NT2/D1 (cell line): ENCODE measurements around the gene PHF23.
A peak's percentile ranks its signal among the peaks of the same experiment; 100 is the strongest.

Experiments
- DNase-seq: peaks from one replicate; pipeline ENCODE4 v3.0.0-alpha.2; 2011; ENCODE audit warnings: low read depth, low spot score
- H3K27me3 ChIP-seq: 2 replicates; pipeline ENCODE4 v1.6.0; 2011; ENCODE audit warnings: mild to moderate bottlenecking; ENCODE audit not compliant: insufficient read length, insufficient read depth
- H3K36me3 ChIP-seq: 2 replicates; pipeline ENCODE4 v1.6.1; 2011; ENCODE audit warnings: mild to moderate bottlenecking, low read length, mixed read lengths; ENCODE audit not compliant: insufficient read depth, insufficient read length
- H3K4me1 ChIP-seq: 2 replicates; pipeline ENCODE4 v1.5.1; 2011; ENCODE audit not compliant: insufficient read depth, insufficient read length
- H3K4me3 ChIP-seq: 2 replicates; pipeline ENCODE4 v1.5.1; 2011; ENCODE audit warnings: low read depth; ENCODE audit not compliant: insufficient read length
- H3K9ac ChIP-seq: 2 replicates; pipeline ENCODE4 v1.6.0; 2011; ENCODE audit warnings: low read depth; ENCODE audit not compliant: insufficient read length
- H3K9me3 ChIP-seq: 2 replicates; pipeline ENCODE4 v1.5.1; 2011; ENCODE audit warnings: mild to moderate bottlenecking, low read length; ENCODE audit not compliant: insufficient read depth
- SUZ12 ChIP-seq: IDR thresholded peaks from 2 replicates; pipeline ENCODE4 v1.6.1; 2011; ENCODE audit not compliant: insufficient read length, insufficient read depth; ENCODE audit errors: extremely low read depth
- YY1 ChIP-seq: IDR thresholded peaks from 2 replicates; pipeline ENCODE4 v1.6.1; 2011; ENCODE audit not compliant: insufficient read length, insufficient read depth
- ZNF274 ChIP-seq: IDR thresholded peaks from 2 replicates; pipeline ENCODE4 v1.6.1; 2011; ENCODE audit warnings: mild to moderate bottlenecking, low read depth, low read length

Gene PHF23

GRCh38 chr17:7256766-7257456, 17.7 kb upstream of the PHF23 start:
- Histone ChIP-seq H3K4me3 (no peak overlapping the region), H3K9ac (no peak overlapping the region), H3K4me1 (no peaks in the 10 kb centered on the region), H3K27me3 (peaks cover 14% of the 10 kb centered on the region), H3K9me3 (no peaks in the 10 kb centered on the region), H3K36me3 (peaks cover 63% of the 10 kb centered on the region)
- no peak for TF ChIP-seq ZNF274
- no peak for TF ChIP-seq SUZ12
- no peak for TF ChIP-seq YY1
- no peak for DNase-seq

GRCh38 chr17:7254511-7254910, 15.3 kb upstream of the PHF23 start:
- Histone ChIP-seq H3K9ac (no peak overlapping the region), H3K4me3 (no peak overlapping the region), H3K27me3 (no peaks in the 10 kb centered on the region), H3K36me3 (peaks cover 56% of the 10 kb centered on the region), H3K4me1 (peaks cover 4% of the 10 kb centered on the region), H3K9me3 (no peaks in the 10 kb centered on the region)
- TF ChIP-seq YY1: no peak
- no peak for DNase-seq

GRCh38 chr17:7253082-7253481, 13.8 kb upstream of the PHF23 start:
- DNase-seq: no peak

GRCh38 chr17:7252176-7253043, 13.2 kb upstream of the PHF23 start, which contains the start of gene ELP5:
TSS of gene ELP5 (plus strand) at chr17:7252215. CDS start at chr17:7252551, 336 bp downstream.
- H3K4me3 ChIP-seq: peak within 1 kb of the TSS; percentile 80
- peak; percentile 84 for DNase-seq
- no peaks in the 10 kb centered on the region for H3K27me3 ChIP-seq
- H3K9ac ChIP-seq: peak within 1 kb of the TSS; percentile 93
- H3K36me3 ChIP-seq: peaks cover 44% of the 10 kb centered on the region
- H3K4me1 ChIP-seq: peaks cover 4% of the 10 kb centered on the region
- no peaks in the 10 kb centered on the region for H3K9me3 ChIP-seq
- TF ChIP-seq SUZ12 (no peak), ZNF274 (no peak), YY1 (no peak)

More at GRCh38 chr17:7253082-7253481, 13.8 kb upstream of the PHF23 start:
- Histone ChIP-seq H3K9ac (peak overlapping the region; percentile 93), H3K9me3 (no peaks in the 10 kb centered on the region), H3K4me3 (peak overlapping the region; percentile 80), H3K27me3 (no peaks in the 10 kb centered on the region), H3K36me3 (peaks cover 49% of the 10 kb centered on the region), H3K4me1 (peaks cover 4% of the 10 kb centered on the region)
- TF ChIP-seq YY1 (no peak), ZNF274 (no peak), SUZ12 (no peak)

GRCh38 chr17:7251661-7252175, 12.5 kb upstream of the PHF23 start, which contains the start of gene CTDNEP1:
TSS of gene CTDNEP1 (minus strand) at chr17:7251734. CDS start at chr17:7251296, 438 bp downstream.
- Histone ChIP-seq H3K9me3 (no peaks in the 10 kb centered on the region), H3K9ac (peak within 1 kb of the TSS; percentile 93), H3K36me3 (peaks cover 41% of the 10 kb centered on the region), H3K4me3 (peak within 1 kb of the TSS; percentile 80), H3K4me1 (peaks cover 4% of the 10 kb centered on the region), H3K27me3 (no peaks in the 10 kb centered on the region)
- peak; percentile 95 for DNase-seq
- TF ChIP-seq YY1 (peak; percentile 75), ZNF274 (no peak)

- DNase-seq: no peak
- H3K9me3 ChIP-seq: no peaks in the 10 kb centered on the region
- H3K9ac ChIP-seq: peak overlapping the region; percentile 84
- peaks cover 41% of the 10 kb centered on the region for H3K36me3 ChIP-seq
- no peaks in the 10 kb centered on the region for H3K27me3 ChIP-seq
- H3K4me3 ChIP-seq: peak overlapping the region; percentile 72
- peaks cover 4% of the 10 kb centered on the region for H3K4me1 ChIP-seq
- no peak for TF ChIP-seq ZNF274
- TF ChIP-seq SUZ12: no peak
- no peak for TF ChIP-seq YY1
These were observed 11.7 kb upstream of the PHF23 start for GRCh38 chr17:7250695-7251627.
